IMR-90 (cell line): ENCODE data around the gene NKAIN2.

ENCODE experiments used
- CEBPB ChIP-seq: IDR thresholded peaks from 2 replicates; pipeline ENCODE4 v1.6.1; 2012; ENCODE audit warnings: low read depth, low read length, improper control_type of control experiment
- CHD1 ChIP-seq: IDR thresholded peaks from 2 replicates; pipeline ENCODE4 v1.6.1; 2012; ENCODE audit warnings: low read depth, low read length, improper control_type of control experiment
- RFX5 ChIP-seq: IDR thresholded peaks from 2 replicates; pipeline ENCODE4 v1.8.0; 2012; ENCODE audit warnings: low read depth, mild to moderate bottlenecking, low read length, moderate library complexity
- SMC3 ChIP-seq: fragments of 150-350 bp; IDR thresholded peaks from 2 replicates; pipeline ENCODE4 v1.6.1; 2016; ENCODE audit warnings: low read depth, mild to moderate bottlenecking, antibody characterized with exemption, low read length, moderate library complexity
- TF ChIP-seq, protein P1 (sequence below): conservative IDR thresholded peaks from 2 replicates; pipeline ENCODE4 v1.5.1; 2012; ENCODE audit warnings: mild to moderate bottlenecking, low read depth, low read length, improper control_type of control experiment

DNA sequence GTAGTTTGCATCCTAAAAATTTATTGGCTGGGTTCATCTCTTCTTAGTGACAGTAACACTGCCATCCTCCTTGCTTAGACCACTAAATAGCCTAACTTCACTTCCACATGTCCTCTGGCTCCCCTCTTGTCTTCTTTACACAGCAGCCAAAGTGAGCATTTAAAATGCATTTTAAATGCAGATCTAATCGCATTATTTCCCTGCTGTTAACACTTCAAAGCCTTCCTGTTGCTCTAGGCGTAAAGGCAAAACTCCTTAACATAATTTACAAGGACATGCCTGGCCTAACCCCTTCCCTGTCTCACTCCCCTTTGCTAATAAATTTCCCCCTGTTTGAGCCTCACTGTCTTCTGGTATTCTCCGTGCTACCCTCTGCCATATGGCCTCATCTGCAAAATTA lies 26.5 kb downstream of the NKAIN2 start:
- TF ChIP-seq CEBPB = no peak
- TF ChIP-seq, protein P1, sequence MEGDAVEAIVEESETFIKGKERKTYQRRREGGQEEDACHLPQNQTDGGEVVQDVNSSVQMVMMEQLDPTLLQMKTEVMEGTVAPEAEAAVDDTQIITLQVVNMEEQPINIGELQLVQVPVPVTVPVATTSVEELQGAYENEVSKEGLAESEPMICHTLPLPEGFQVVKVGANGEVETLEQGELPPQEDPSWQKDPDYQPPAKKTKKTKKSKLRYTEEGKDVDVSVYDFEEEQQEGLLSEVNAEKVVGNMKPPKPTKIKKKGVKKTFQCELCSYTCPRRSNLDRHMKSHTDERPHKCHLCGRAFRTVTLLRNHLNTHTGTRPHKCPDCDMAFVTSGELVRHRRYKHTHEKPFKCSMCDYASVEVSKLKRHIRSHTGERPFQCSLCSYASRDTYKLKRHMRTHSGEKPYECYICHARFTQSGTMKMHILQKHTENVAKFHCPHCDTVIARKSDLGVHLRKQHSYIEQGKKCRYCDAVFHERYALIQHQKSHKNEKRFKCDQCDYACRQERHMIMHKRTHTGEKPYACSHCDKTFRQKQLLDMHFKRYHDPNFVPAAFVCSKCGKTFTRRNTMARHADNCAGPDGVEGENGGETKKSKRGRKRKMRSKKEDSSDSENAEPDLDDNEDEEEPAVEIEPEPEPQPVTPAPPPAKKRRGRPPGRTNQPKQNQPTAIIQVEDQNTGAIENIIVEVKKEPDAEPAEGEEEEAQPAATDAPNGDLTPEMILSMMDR = no peak
- no peak for TF ChIP-seq SMC3
- no peak for TF ChIP-seq RFX5
- no peak for TF ChIP-seq CHD1
